ENCODE measurements around the gene TMCO4.

DNA sequence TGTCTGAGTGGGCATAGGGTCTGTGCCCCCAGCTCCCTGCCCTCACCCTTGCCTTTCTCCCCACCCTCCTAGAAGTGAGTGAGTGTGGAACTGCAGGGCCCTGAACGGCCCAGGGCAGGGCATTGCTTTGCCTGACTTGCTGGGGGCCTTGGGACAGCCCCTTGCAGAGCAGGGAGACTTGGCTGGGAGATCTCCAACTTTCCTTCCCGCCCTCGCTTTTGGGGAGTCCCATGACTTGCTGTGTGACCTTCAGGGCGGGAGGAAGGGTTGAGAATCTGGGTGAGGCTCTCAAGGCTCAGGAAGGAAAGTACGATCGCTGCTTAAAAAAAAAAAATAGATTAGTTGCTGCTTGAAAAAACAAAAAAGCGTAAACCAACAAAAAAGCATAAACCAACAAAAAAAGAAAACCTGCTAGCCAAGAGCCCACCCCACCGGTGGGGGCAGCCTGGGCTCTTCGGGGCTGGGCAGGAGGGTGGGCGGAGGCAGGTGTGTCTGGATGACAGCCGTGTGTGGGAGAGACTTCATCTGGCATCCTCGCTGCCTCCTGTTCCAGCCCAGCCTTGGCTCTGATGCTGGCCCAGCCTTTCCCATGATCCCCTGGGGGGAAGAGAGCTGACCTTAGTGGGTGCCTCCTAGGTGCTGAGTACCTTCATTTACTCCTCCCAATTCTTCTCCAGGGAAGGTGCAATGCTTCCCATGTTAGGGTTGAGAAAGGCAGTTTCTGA, 149.1 kb downstream of the TMCO4 start:
- no peak for TF ChIP-seq POLR2A (IDR thresholded peaks at IDR 0.05; ENCODE audit: low read depth, low read length)
- TF ChIP-seq, protein P1, sequence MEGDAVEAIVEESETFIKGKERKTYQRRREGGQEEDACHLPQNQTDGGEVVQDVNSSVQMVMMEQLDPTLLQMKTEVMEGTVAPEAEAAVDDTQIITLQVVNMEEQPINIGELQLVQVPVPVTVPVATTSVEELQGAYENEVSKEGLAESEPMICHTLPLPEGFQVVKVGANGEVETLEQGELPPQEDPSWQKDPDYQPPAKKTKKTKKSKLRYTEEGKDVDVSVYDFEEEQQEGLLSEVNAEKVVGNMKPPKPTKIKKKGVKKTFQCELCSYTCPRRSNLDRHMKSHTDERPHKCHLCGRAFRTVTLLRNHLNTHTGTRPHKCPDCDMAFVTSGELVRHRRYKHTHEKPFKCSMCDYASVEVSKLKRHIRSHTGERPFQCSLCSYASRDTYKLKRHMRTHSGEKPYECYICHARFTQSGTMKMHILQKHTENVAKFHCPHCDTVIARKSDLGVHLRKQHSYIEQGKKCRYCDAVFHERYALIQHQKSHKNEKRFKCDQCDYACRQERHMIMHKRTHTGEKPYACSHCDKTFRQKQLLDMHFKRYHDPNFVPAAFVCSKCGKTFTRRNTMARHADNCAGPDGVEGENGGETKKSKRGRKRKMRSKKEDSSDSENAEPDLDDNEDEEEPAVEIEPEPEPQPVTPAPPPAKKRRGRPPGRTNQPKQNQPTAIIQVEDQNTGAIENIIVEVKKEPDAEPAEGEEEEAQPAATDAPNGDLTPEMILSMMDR (conservative IDR thresholded peaks at IDR 0.05; ENCODE audit: low read depth, low read length) = no peak
- no peak for TF ChIP-seq BHLHE40 (IDR thresholded peaks at IDR 0.05; ENCODE audit: low read depth, low read length)
- TF ChIP-seq MXI1 (IDR thresholded peaks at IDR 0.05; ENCODE audit: borderline replicate concordance, low read depth, low read length) = no peak
- no peak for TF ChIP-seq CEBPB (IDR thresholded peaks at IDR 0.05; ENCODE audit: low read depth, low read length)
- no peak for TF ChIP-seq MAFK (IDR thresholded peaks at IDR 0.05; ENCODE audit: low read depth, low read length)
- no peak for TF ChIP-seq FOS (IDR thresholded peaks at IDR 0.05; ENCODE audit: low read depth, low read length)
